Activated CD4-positive, CD25-positive, alpha-beta regulatory T cell (primary cell): ENCODE results near the gene RAE1.

Source experiments
- DNase-seq, 4 experiments: peaks; one replicate each; lab custom pipeline; 2025; lab: John Stamatoyannopoulos, UW

The RAE1 gene

GRCh38 chr20:57372157-57372556 is 21.1 kb downstream of the RAE1 start:
- no peak for DNase-seq

GRCh38 chr20:57372581-57373350 is 21.7 kb downstream of the RAE1 start:
- DNase-seq = no peak

DNA sequence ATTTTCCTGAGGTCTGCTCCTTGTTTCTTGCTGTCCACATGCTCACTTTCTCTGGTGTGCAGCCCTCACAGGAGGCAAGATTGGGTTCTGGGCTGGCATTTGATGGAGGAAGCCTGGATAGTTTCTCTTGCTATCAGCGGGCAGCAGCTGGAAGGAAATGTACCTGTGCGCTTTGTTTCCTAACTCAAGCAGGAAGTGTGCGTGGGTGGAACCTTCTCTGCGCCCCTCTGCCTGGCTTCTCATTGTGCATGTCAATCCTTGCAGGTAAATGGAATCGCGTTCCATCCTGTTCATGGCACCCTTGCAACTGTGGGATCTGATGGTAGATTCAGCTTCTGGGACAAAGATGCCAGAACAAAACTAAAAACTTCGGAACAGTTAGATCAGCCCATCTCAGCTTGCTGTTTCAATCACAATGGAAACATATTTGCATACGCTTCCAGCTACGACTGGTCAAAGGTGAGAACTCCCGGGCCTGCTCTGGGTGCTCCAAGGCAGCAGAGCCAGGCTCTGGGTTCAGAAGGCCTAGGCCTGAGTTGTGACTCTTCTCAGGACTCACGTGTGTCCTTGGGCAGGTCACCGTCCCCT is 23.4 kb downstream of the RAE1 start:
- no peak for DNase-seq

DNA sequence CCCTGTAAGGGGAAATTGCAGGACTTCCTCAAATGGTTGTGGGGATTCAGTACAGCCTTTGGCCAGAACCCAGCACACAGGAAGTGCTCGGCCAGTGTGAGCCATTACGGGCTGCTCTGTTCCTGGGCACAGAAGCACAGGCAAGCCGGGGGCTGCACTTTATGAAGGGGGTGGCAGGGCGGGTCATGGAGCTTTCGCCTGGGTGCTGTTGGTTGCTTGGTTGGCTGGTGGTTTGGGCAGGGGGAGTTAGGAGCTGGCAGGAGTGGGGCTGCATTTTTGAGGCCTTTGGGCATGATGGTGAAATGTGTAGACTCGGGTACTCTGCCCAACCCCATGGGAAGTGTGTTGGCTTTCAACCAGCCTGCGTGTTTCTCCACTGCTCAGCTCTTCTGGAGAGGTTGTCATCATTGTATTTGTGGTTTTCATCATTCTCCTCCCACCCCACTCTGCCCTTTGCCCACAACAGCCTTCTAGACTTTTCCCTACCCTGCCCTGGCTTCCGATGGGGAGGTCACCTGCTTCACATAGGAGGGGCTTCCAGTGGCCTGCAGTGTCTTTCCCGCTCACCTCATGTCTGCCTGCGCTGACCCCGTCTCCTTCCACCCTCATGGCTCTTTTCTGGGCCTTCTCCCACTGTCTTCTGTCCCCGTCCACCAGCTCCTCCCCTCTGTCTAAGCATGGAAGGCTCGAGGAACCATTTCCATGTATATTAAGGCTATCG is 24.0 kb downstream of the RAE1 start:
- no peak for DNase-seq

- DNase-seq = no peak
Measured at GRCh38 chr20:57375652-57376230, 24.7 kb downstream of the RAE1 start.

- no peak for DNase-seq
Measured at GRCh38 chr20:57377350-57377749, 26.3 kb downstream of the RAE1 start.

DNA sequence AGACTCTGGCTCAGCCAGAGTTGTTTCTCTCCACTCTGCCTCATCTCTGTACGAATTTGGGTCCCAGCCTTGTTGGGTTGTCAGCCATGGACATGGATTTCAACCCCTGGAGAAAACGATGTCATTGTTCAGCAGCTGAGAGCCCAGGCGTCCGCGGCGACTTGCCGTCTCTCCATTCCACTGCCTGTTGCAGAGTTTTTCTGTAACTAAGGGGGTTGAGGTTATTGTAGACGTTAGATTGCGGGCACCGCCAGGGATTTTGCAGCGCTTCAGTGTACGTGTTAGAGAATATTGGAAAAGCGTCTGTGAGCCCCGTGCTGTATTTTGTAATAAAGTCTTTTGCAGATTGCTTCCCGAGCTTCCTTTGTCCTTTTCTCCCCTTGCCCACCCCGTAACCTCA is 27.1 kb downstream of the RAE1 start:
- DNase-seq = no peak

DNA sequence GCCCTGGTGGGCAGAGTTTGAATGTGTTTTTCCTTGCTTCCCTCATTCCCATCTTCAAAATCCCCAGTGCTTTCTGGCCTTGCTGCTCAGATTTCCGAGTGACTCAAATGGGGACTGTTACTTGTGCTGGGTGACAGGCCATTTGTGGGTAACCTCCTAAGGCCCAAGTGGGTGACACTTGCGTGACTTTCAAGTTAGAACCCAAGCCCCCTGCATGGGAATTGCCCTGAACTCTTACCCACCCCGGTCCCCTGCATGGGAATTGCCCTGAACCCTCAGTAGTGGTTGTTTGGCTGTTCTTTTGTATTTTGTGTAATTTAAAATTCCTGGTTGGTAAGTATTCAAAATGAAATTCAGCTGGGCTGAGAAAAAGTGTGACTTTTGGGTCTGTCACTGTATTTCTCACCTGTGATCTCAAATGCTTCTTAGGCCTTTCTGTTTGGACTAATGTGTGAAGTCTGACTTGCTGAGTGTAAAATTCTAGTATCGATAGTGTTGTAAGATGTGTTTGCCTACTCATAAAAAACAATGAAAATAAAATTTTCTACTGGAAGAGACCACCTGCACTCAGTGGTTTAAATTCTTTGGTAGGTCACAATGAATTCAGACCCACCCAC is 27.7 kb downstream of the RAE1 start:
- no peak for DNase-seq

DNA sequence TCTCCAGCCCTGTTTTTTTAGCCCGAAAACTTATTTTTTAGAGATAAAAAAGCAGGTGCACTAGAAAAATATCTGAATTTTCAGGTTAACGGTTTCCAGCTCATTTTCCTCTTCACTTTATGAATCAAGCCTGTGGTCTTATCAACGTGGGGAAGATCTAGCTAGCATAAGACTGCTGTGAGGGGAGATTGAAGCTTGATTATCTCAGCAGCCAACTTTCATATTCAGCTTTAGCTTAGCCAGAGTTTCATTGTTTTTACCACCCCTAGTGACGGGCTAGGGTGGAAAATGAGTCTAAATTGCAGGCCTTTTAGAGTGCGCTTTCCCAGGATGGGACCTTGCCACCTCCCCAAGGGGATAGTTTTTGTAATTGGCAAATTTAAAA is 28.2 kb downstream of the RAE1 start:
- DNase-seq = no peak

DNA sequence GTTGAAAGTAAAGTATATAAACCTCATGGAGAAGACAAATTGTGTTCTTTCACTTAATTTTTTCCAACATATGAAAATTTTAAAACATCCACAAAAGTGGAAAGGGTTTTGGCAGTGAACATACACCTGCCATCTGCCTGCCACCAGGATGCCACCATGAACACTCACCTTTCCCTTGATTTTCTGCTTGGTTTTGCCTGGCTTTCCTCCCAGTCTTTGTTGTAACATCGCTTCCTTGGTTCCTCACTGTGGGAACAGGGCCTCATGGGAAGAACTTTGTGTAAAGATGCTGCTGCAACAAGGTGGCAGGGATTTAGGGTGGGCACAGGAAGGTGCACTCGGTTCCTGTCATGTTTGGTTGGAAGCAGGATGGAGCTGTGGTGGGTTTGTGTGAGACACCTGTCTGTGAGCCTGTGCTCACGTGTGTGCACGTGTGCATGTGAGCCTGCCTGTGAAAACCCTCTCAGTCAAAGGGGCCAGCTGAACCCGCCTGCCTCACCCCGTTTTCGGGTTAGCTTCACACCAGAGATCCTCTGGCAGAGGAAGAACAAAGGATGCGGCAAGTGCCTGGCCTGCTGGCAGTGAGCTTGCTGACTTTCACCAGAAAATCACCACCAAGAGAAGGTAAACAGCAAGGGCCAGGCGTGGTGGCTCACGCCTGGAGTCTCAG is 29.2 kb downstream of the RAE1 start:
- DNase-seq = no peak

- peak; percentile 67 to 80 (median 73) for DNase-seq
Measured at GRCh38 chr20:57381596-57382503, 30.8 kb downstream of the RAE1 start.

- DNase-seq = no peak
Measured at GRCh38 chr20:57382516-57382915, 31.5 kb downstream of the RAE1 start.

DNA sequence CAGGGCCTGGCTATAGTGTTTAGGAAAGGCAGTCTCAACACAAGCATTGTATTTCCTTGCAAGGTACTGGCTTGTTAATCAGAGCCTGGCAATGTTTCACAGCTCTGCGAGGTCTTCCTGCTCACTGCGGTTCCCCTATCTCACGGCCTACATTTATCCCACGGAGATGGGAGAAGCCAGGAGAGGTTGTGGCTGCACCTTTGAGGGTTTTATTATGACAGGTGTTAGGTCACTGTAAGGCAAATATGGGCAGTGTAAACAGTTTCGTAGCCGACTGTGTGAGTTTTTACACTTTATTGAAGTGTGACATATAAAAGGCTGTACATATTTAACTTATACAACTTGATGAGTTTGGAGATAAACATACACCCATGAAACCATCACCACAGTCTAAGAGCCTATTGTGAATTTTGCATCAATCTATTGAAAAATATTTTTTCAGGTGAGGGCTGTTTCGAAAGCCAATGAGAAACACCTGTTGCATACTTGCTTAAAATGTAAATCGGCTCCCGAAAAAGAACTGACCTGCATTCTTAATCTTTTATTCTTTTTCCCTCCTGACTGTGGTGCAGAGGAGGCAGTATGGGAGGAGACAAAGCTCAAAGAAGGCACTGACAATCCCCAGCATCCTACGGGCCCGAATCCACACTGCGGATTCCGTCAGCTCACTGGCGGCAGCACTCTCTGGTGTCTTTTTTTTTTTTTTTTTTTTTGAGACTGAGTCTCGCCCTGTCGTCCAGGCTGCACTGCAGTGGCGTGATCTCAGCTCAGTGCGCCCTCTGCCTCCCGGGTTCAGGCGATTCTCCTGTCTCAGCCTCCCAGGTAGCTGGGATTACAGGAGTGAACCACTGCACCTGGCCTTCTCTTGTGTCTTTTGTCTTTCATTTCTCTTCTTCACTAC is 32.6 kb downstream of the RAE1 start:
- no peak for DNase-seq

- no peak for DNase-seq
Measured at GRCh38 chr20:57384486-57384885, 33.4 kb downstream of the RAE1 start.

GRCh38 chr20:57384953-57385761 is 34.1 kb downstream of the RAE1 start:
- DNase-seq = no peak

DNA sequence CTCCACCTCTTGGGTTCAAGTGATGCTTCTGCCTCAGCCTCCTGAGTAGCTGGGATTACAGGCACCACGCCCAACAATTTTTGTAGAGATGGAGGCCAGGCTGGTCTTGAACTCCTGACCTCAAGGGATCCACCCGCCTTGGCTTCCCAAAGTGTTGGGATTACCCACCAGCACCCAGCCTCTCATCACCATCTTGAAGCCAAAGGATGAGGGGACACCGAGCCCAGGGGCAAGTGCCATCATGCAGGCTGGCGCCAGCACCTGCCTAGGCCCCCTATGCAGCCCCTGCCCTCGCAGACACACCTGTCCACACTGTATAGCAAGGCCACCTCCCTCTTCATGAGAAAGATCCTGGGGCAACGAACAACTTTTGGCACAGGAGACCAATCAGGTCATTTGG is 34.9 kb downstream of the RAE1 start:
- DNase-seq = no peak

DNA sequence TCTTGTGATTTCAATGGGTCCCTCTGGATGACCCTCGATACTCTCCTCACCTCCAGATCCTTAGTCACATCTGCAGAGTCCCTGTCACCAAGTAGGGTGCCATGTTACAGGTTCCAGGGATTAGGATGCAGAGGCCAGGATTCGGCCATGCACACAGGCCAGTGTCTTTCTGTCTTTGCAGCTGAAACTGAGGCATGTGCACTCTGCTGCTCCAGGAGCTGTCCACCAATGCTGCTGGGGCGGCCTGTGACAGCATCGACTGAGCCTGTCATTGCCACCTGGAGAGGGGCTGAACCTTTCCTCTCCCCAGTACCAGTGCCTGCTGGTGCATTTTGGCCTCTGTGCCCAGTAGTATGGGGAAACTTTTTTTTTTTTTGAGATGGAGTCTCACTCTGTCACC is 35.7 kb downstream of the RAE1 start:
- DNase-seq = no peak

- no peak for DNase-seq
Measured at GRCh38 chr20:57387463-57387862, 36.4 kb downstream of the RAE1 start.

DNA sequence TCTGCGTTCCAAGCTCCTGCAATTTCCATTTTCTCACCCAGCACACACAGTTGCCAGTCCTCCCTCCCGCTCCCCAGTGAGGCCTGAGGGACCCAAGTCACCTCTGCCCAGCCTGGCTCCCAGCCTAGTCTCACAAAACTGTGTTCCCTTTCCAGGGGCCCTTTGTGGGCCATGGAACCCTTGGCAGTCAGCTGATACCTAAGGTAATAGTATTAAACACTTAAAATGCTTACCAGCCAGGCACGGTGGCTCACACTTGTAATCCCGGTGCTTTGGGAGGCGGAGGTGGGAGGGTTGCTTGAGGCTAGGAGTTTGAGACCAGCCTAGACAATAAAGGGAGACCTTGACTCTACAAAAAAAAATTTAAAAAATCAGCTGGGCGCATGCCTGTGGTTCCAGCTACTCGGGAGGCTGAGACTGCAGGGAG is 36.9 kb downstream of the RAE1 start:
- DNase-seq = no peak
